NCI-H2227 treated with DMSO at 0.1 percent for 48 hours (cell line): ENCODE measurements around the gene ASXL2.
"Not testable (repeated sequence)": the region's sequence is repeated elsewhere in the genome, so short reads cannot be mapped to it uniquely, and the experiment has no call there.

Source experiments
- DNase-seq: peaks from one replicate; lab custom pipeline; 2025; lab: John Stamatoyannopoulos, UW

ASXL2 gene

GRCh38 chr2:25832897-25833296 lies 45.4 kb downstream of the ASXL2 start:
- DNase-seq, result no peak

- DNase-seq, result no peak
Observed at GRCh38 chr2:25831746-25832449, 46.4 kb downstream of the ASXL2 start.

GRCh38 chr2:25829828-25830227 lies 48.5 kb downstream of the ASXL2 start:
- no peak for DNase-seq

- DNase-seq, result no peak
Observed at GRCh38 chr2:25829377-25829704, 48.9 kb downstream of the ASXL2 start.

- DNase-seq, result not testable (repeated sequence)
Observed at GRCh38 chr2:25828532-25829376, 49.5 kb downstream of the ASXL2 start.

GRCh38 chr2:25825238-25825637 lies 53.0 kb downstream of the ASXL2 start:
- DNase-seq, result no peak

GRCh38 chr2:25824718-25825117 lies 53.6 kb downstream of the ASXL2 start:
- DNase-seq, result no peak

GRCh38 chr2:25824216-25824615 lies 54.1 kb downstream of the ASXL2 start:
- no peak for DNase-seq

- peak; percentile 85 for DNase-seq
Observed at GRCh38 chr2:25822190-25823117, 55.8 kb downstream of the ASXL2 start.

- DNase-seq, result peak; percentile 55
Observed at GRCh38 chr2:25821225-25822056, 56.8 kb downstream of the ASXL2 start.

GRCh38 chr2:25819597-25820039 lies 58.7 kb downstream of the ASXL2 start:
- no peak for DNase-seq

- DNase-seq, result no peak
Observed at GRCh38 chr2:25817630-25818029, 60.7 kb downstream of the ASXL2 start.

- DNase-seq, result no peak
Observed at GRCh38 chr2:25817006-25817405, 61.3 kb downstream of the ASXL2 start.

- DNase-seq, result no peak
Observed at GRCh38 chr2:25816249-25816648, 62.0 kb downstream of the ASXL2 start.

GRCh38 chr2:25814681-25815080 lies 63.6 kb downstream of the ASXL2 start:
- DNase-seq, result no peak

GRCh38 chr2:25810428-25810827 lies 67.9 kb downstream of the ASXL2 start:
- DNase-seq, result no peak

- no peak for DNase-seq
Observed at GRCh38 chr2:25809646-25810045, 68.6 kb downstream of the ASXL2 start.

- DNase-seq, result no peak
Observed at GRCh38 chr2:25808006-25808383, 70.3 kb downstream of the ASXL2 start.

- no peak for DNase-seq
Observed at GRCh38 chr2:25806941-25807340, 71.3 kb downstream of the ASXL2 start.

GRCh38 chr2:25805987-25806386 lies 72.3 kb downstream of the ASXL2 start:
- DNase-seq, result no peak

GRCh38 chr2:25804338-25804737 lies 73.9 kb downstream of the ASXL2 start:
- DNase-seq, result no peak
